GM12891 (cell line): Measurements from ENCODE around the gene RGCC.
"Not testable (repeated sequence)": the region's sequence is repeated elsewhere in the genome, so short reads cannot be mapped to it uniquely, and the experiment has no call there.

Source experiments
- PAX5 ChIP-seq: IDR thresholded peaks from 2 replicates; pipeline ENCODE4 v1.6.1; 2011; ENCODE audit warnings: low read length, moderate library complexity, mild to moderate bottlenecking; ENCODE audit not compliant: insufficient read depth, severe bottlenecking
- POLR2A ChIP-seq: IDR thresholded peaks from 2 replicates; pipeline ENCODE4 v1.6.1; 2011; ENCODE audit warnings: low read depth, low read length, control low read depth
- POLR2AphosphoS5 ChIP-seq: IDR thresholded peaks from 2 replicates; pipeline ENCODE4 v1.6.1; 2011; ENCODE audit warnings: low read depth, low read length, control low read depth
- POU2F2 ChIP-seq: IDR thresholded peaks from 2 replicates; pipeline ENCODE4 v1.6.1; 2011; ENCODE audit warnings: low read depth, mild to moderate bottlenecking, control low read depth, low read length, moderate library complexity
- SPI1 ChIP-seq: IDR thresholded peaks from 2 replicates; pipeline ENCODE4 v1.6.1; 2011; ENCODE audit warnings: low read depth, low read length, control low read depth
- TAF1 ChIP-seq: IDR thresholded peaks from 2 replicates; pipeline ENCODE4 v1.6.1; 2011; ENCODE audit warnings: low read depth, low read length, control low read depth

- not testable (repeated sequence) for TF ChIP-seq POLR2A, POLR2AphosphoS5, TAF1, SPI1, POU2F2, PAX5
Observed at GRCh38 chr13:41421330-41421729, 36.0 kb upstream of the RGCC start.
